CD4-positive, alpha-beta memory T cell (primary cell): ENCODE measurements around the gene BOC. TPM values are rescaled to one million over a fixed set of nuclear protein-coding genes. Genes with fewer than 3 reads are reported as not detected.
A peak's percentile ranks its signal among the peaks of the same experiment; 100 is the strongest.

ENCODE experiments used
- CTCF ChIA-PET: fragments of 350-600 bp; sonication (Branson Sonifier 250); formaldehyde crosslinking; loops from one replicate; lab custom pipeline; 2021; ENCODE audit warnings: inconsistent platforms; ENCODE audit not compliant: partially characterized antibody; lab: Charles Lee
- POLR2A ChIA-PET: fragments of 350-600 bp; sonication (Branson Sonifier 250); formaldehyde crosslinking; loops from one replicate; lab custom pipeline; 2021; ENCODE audit not compliant: partially characterized antibody; lab: Charles Lee
- DNase-seq, 5 donors: peaks; one replicate each; pipeline versions ENCODE4 v3.0.0 to v3.0.0-alpha.2; 2020 to 2022; ENCODE audit warnings: mixed read lengths in 1 of 5
- H3K27ac ChIP-seq: one replicate; pipeline ENCODE4 v1.7.0; 2013; ENCODE audit warnings: low read depth, low read length
- H3K27me3 ChIP-seq: 2 replicates; pipeline ENCODE4 v1.7.0; 2013; ENCODE audit warnings: mild to moderate bottlenecking, low read length, moderate library complexity; ENCODE audit not compliant: insufficient read depth
- H3K36me3 ChIP-seq: 2 replicates; pipeline ENCODE4 v1.7.0; 2013; ENCODE audit warnings: mild to moderate bottlenecking, low read length, moderate library complexity; ENCODE audit not compliant: insufficient read depth
- H3K4me1 ChIP-seq: 2 replicates; pipeline ENCODE4 v1.7.0; 2013; ENCODE audit warnings: mild to moderate bottlenecking, low read length, moderate library complexity; ENCODE audit not compliant: insufficient read depth
- H3K4me3 ChIP-seq, 2 donors: one replicate each; pipeline ENCODE4 v1.7.0; 2013; ENCODE audit warnings: low read length in 2 of 2, mild to moderate bottlenecking in 1 of 2
- H3K9me3 ChIP-seq, 2 donors: one replicate each; pipeline ENCODE4 v1.7.0; 2013; ENCODE audit warnings: low read length in 2 of 2, control low read depth in 1 of 2; ENCODE audit not compliant: control insufficient read depth in 1 of 2
- H3K27ac Mint-ChIP-seq, 7 donors: one replicate each; pipeline ENCODE4 v1.8.0; 2020 to 2021; ENCODE audit warnings: mixed read lengths in 7 of 7, mild to moderate bottlenecking in 6 of 7, inconsistent platforms in 3 of 7, moderate library complexity in 3 of 7
- H3K27me3 Mint-ChIP-seq, 2 donors: one replicate each; pipeline ENCODE4 v1.8.0; 2020 to 2021; ENCODE audit warnings: mixed read lengths in 2 of 2
- H3K36me3 Mint-ChIP-seq, 2 donors: one replicate each; pipeline ENCODE4 v1.8.0; 2020 to 2021; ENCODE audit warnings: mixed read lengths in 2 of 2, inconsistent platforms in 1 of 2, mild to moderate bottlenecking in 1 of 2
- H3K4me1 Mint-ChIP-seq, 4 donors: one replicate each; pipeline ENCODE4 v1.8.0; 2020 to 2021; ENCODE audit warnings: mixed read lengths in 4 of 4, mild to moderate bottlenecking in 1 of 4
- H3K4me3 Mint-ChIP-seq, 8 donors: one replicate each; pipeline ENCODE4 v1.8.0; 2020 to 2021; ENCODE audit warnings: mixed read lengths in 8 of 8, mild to moderate bottlenecking in 7 of 8, moderate library complexity in 6 of 8, inconsistent platforms in 3 of 8
- H3K9me3 Mint-ChIP-seq, 8 donors: one replicate each; pipeline ENCODE4 v1.8.0; 2020 to 2021; ENCODE audit warnings: mixed read lengths in 8 of 8, mild to moderate bottlenecking in 5 of 8, inconsistent platforms in 3 of 8, moderate library complexity in 1 of 8
- intact Hi-C: fragments of 100-400 bp; cut with micrococcal nuclease; formaldehyde crosslinking; loops from one replicate; pipeline ENCODE4 v1.15.1; 2023
- polyA plus RNA-seq, 2 donors: library from polyadenylated mRNA; unstranded; fragments of 300-500 nt; fragmentation: Illumina TruSeq; gene quantifications; one replicate each; pipeline ENCODE4 v1.2.3, GENCODE V29; 2021
- total RNA-seq, 2 experiments: library from RNA; stranded (reverse); gene quantifications; one replicate each; pipeline ENCODE4 v1.2.3, GENCODE V29; 2021

Gene BOC
- total and polyA plus RNA-seq, 4 experiments from 2014 or later = not detected

DNA sequence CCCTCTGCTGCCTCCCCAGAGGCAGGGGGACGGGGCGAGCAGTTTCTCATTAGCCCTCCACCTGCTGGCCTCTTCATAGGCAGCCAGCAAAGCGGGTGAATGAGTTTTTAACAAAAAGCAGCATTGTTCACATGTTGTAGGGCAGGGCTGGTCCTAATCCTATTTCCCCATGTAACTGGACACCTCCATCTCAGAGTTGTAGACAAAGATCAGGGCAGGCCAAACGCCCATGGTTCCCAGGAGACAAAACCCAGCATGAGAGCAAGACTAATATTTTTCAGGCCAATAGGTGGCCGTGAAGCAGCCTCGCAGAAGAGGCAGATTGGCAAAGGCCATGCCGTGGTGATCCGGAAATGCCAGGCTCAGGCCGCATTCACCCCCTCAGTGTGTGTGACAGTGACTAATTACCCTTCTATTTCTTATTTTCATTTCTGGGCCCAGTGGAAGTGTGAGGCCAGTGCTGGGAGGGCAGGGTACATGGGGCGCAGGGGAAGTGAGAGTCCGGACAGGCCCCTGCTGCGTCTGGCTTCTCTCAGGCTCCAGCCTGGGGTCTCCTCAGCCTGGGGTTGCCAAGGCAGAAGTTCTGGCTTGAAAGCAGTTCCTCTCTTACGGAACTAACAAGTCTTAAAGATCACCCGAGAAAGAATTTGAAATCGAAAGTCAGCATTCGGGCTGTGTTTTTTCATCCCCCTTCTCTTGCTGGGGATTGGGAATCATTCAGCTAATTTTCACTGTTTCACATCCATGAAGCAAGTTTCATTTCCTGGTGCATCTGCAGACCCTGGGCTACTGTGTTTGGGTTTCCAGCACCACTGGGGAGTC is 64.8 kb downstream of the BOC start:
- peaks cover 0 to 12% (median 6%) of the 10 kb centered on the region in 4 donors for H3K4me1 Mint-ChIP-seq
- H3K27ac ChIP-seq = no peak overlapping the region
- peak overlapping the region in 1 of 7 donors; percentile 42 for H3K27ac Mint-ChIP-seq

DNA sequence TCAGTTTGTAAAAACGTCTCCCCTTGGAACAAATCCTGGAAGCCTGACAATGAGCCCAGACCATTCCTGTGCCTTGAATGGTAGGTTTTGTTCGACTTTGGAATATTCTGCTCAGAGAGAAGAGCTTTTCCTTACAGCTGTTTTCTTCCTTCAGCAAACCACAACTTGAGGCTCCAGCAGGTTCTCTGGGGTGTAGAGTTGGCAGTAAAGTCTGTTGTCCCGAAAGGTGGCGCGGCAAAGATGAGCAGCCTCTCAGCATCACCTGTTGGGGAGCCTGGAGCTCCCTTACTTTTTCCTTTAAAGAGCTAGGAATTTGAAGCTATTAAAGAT is 65.4 kb downstream of the BOC start:
- intact Hi-C loops = no loop called here
- Mint-ChIP-seq H3K27ac (no peak overlapping the region), H3K27me3 (peaks cover 0 to 5% of the 10 kb centered on the region in 2 donors), H3K4me1 (peaks cover 0 to 12% (median 6%) of the 10 kb centered on the region in 4 donors), H3K36me3 (no peaks in the 10 kb centered on the region), H3K9me3 (no peaks in the 10 kb centered on the region), H3K4me3 (no peak overlapping the region)
- no peaks in the 10 kb centered on the region for H3K4me1 ChIP-seq
- H3K4me3 ChIP-seq = no peak overlapping the region
- no peak for DNase-seq
- no peaks in the 10 kb centered on the region for H3K27me3 ChIP-seq
- POLR2A ChIA-PET = no interaction called here
- no peaks in the 10 kb centered on the region for H3K9me3 ChIP-seq
- CTCF ChIA-PET = interaction anchor here (0.7 to 4.9 kb wide), 3 partner anchors 10 to 242 kb away, joined by 3 to 29 read pairs (median 3); no protein-coding TSS in a partner anchor
- H3K27ac ChIP-seq = no peak overlapping the region
- no peaks in the 10 kb centered on the region for H3K36me3 ChIP-seq

More for the DNA sequence above, 64.8 kb downstream of the BOC start:
- Histone ChIP-seq H3K36me3 (no peaks in the 10 kb centered on the region), H3K27me3 (no peaks in the 10 kb centered on the region), H3K4me1 (no peaks in the 10 kb centered on the region), H3K4me3 (no peak overlapping the region), H3K9me3 (no peaks in the 10 kb centered on the region)
- CTCF ChIA-PET = interaction anchor here (4.9 kb wide), 1 partner anchor 14 kb away, joined by 29 read pairs; no protein-coding TSS in a partner anchor
- Mint-ChIP-seq H3K36me3 (no peaks in the 10 kb centered on the region), H3K27me3 (peaks cover 0 to 5% of the 10 kb centered on the region in 2 donors), H3K9me3 (no peaks in the 10 kb centered on the region), H3K4me3 (peak overlapping the region in 2 of 8 donors; percentile 48 to 51)
- no peak for DNase-seq
- POLR2A ChIA-PET = no interaction called here
- intact Hi-C loops = no loop called here

DNA sequence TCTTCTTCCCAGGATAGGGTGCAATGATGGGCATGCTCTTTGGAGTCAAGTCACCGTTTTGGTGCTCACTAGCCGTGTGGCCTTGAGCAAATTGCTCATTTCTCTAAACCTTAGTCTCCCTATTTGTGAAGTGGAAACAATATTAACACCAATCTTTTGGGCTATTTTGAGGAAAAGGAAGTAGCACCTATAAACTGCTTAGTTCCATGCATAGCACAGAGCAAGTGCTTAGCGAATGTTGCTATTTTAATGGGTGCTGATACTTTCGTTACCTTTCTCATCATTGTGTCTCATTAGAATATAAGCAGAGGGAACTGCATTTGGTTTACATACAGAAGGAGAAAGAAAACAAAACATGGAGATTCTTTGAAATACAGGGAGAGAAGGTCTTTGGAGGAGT is 66.1 kb downstream of the BOC start:
- Mint-ChIP-seq H3K36me3 (no peaks in the 10 kb centered on the region), H3K27me3 (peaks cover 0 to 5% of the 10 kb centered on the region in 2 donors), H3K4me1 (peaks cover 0 to 12% (median 5%) of the 10 kb centered on the region in 4 donors), H3K27ac (no peak overlapping the region), H3K4me3 (no peak overlapping the region), H3K9me3 (peaks cover 0 to 2% (median 0%) of the 10 kb centered on the region in 8 donors)
- no peak for DNase-seq
- Histone ChIP-seq H3K9me3 (no peaks in the 10 kb centered on the region), H3K27me3 (no peaks in the 10 kb centered on the region), H3K4me3 (no peak overlapping the region), H3K4me1 (no peaks in the 10 kb centered on the region), H3K27ac (no peak overlapping the region), H3K36me3 (no peaks in the 10 kb centered on the region)
- ChIA-PET POLR2A (no interaction called here), CTCF (interaction anchor here (0.7 to 4.9 kb wide), 3 partner anchors 10 to 242 kb away, joined by 3 to 29 read pairs (median 3); no protein-coding TSS in a partner anchor)
- intact Hi-C loops = no loop called here

DNA sequence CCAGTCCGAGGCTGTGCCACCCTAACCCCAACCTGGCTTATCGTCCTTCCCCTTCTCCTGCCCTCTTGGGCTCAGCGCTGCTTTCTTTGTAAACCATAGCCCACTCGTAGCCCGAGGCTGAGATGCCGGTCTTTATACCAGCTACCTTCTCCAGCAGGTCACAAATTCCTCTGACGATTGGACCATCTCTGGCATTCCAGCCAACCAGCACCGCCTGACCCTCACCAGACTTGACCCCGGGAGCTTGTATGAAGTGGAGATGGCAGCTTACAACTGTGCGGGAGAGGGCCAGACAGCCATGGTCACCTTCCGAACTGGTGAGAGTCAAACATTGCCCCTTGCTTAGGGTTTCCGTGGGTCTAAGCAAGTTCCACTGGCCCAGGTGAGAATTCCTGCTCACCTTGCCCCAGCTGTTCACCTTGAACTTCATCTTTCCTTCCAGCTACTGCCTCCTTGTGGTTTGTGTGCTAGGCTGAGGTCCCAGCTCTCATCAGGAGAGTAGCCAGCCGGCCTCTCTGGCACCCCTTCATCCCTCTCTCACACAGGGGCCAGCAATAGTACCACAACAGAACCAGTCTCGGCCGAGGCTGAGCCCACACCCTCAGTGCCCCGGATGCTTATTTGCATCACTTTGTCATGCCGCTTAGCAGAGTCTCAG is 66.7 kb downstream of the BOC start:
- Histone ChIP-seq H3K27me3 (no peaks in the 10 kb centered on the region), H3K36me3 (no peaks in the 10 kb centered on the region), H3K4me1 (no peaks in the 10 kb centered on the region), H3K4me3 (no peak overlapping the region), H3K27ac (no peak overlapping the region), H3K9me3 (no peaks in the 10 kb centered on the region)
- no peaks in the 10 kb centered on the region for H3K36me3 Mint-ChIP-seq
- CTCF ChIA-PET = interaction anchor here (1.3 to 4.9 kb wide), 2 partner anchors 9 to 12 kb away, joined by 3 to 29 read pairs; no protein-coding TSS in a partner anchor
- H3K4me3 Mint-ChIP-seq = no peak overlapping the region
- H3K4me1 Mint-ChIP-seq = peaks cover 0 to 12% (median 5%) of the 10 kb centered on the region in 4 donors
- peaks cover 0 to 3% (median 0%) of the 10 kb centered on the region in 8 donors for H3K9me3 Mint-ChIP-seq
- POLR2A ChIA-PET = no interaction called here
- H3K27ac Mint-ChIP-seq = no peak overlapping the region
- no peak for DNase-seq
- peaks cover 0 to 5% of the 10 kb centered on the region in 2 donors for H3K27me3 Mint-ChIP-seq
- intact Hi-C loops = no loop called here

DNA sequence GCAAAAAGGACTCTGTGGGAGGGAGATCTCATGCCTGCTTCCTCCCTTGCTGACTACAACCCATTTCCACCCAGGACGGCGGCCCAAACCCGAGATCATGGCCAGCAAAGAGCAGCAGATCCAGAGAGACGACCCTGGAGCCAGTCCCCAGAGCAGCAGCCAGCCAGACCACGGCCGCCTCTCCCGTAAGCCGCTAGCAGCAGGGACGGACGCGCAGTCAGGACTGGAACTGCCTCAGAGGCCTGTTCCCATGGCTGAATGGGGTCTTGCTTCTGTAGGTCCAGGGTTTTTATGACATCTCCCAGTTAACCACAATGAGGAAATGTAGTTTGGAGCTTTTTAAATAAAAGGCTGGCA is 67.2 kb downstream of the BOC start:
- H3K4me1 ChIP-seq = no peaks in the 10 kb centered on the region
- ChIA-PET POLR2A (no interaction called here), CTCF (interaction anchor here (4.9 kb wide), 1 partner anchor 11 kb away, joined by 29 read pairs; no protein-coding TSS in a partner anchor)
- peaks cover 0 to 3% (median 0%) of the 10 kb centered on the region in 8 donors for H3K9me3 Mint-ChIP-seq
- H3K9me3 ChIP-seq = no peaks in the 10 kb centered on the region
- no peak overlapping the region for H3K4me3 Mint-ChIP-seq
- no peaks in the 10 kb centered on the region for H3K36me3 Mint-ChIP-seq
- peaks cover 0 to 5% of the 10 kb centered on the region in 2 donors for H3K27me3 Mint-ChIP-seq
- DNase-seq = no peak
- no peaks in the 10 kb centered on the region for H3K36me3 ChIP-seq
- intact Hi-C loops = no loop called here
- H3K27ac ChIP-seq = no peak overlapping the region
- peaks cover 0 to 12% (median 5%) of the 10 kb centered on the region in 4 donors for H3K4me1 Mint-ChIP-seq
- H3K27ac Mint-ChIP-seq = no peak overlapping the region
- H3K4me3 ChIP-seq = no peak overlapping the region
- no peaks in the 10 kb centered on the region for H3K27me3 ChIP-seq

DNA sequence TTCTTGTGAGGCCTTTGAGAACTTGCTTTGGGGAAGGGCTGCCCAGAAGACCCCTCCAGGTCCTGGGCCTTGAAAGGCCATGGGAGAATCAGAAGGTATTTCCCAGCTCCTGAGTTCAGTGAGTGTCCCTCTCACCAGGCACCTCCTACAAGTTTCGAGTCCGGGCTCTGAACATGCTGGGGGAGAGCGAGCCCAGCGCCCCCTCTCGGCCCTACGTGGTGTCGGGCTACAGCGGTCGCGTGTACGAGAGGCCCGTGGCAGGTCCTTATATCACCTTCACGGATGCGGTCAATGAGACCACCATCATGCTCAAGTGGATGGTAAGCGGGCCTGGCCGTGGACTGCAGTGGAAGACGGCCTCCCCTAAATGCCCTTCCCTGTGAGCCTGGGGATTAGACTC is 68.3 kb downstream of the BOC start:
- H3K36me3 Mint-ChIP-seq = no peaks in the 10 kb centered on the region
- peaks cover 0 to 12% (median 5%) of the 10 kb centered on the region in 4 donors for H3K4me1 Mint-ChIP-seq
- Histone ChIP-seq H3K36me3 (no peaks in the 10 kb centered on the region), H3K27ac (no peak overlapping the region), H3K4me3 (no peak overlapping the region), H3K27me3 (no peaks in the 10 kb centered on the region), H3K9me3 (no peaks in the 10 kb centered on the region), H3K4me1 (no peaks in the 10 kb centered on the region)
- DNase-seq = no peak
- peaks cover 0 to 5% of the 10 kb centered on the region in 2 donors for H3K27me3 Mint-ChIP-seq
- ChIA-PET POLR2A (no interaction called here), CTCF (interaction anchor here (4.9 kb wide), 1 partner anchor 10 kb away, joined by 29 read pairs; no protein-coding TSS in a partner anchor)
- no peak overlapping the region for H3K4me3 Mint-ChIP-seq
- intact Hi-C loops = loop anchor here (10.0 kb wide), 2 partner anchors 275 to 465 kb away; partner anchors contain the start of genes ATP6V1A and NAA50
- H3K9me3 Mint-ChIP-seq = peaks cover 0 to 3% (median 0%) of the 10 kb centered on the region in 8 donors
- peak overlapping the region in 1 of 7 donors; percentile 31 for H3K27ac Mint-ChIP-seq

DNA sequence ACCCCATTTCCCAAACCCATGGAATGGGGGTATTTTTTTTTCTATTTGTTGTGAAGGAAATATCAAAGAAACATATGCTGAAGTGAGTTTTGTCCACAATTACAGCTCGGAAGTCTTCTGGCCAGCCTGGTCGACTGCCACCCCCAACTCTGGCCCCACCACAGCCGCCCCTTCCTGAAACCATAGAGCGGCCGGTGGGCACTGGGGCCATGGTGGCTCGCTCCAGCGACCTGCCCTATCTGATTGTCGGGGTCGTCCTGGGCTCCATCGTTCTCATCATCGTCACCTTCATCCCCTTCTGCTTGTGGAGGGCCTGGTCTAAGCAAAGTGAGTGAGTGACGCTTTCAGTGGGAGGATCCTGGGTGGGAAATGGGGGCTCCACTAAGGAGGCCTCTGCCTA is 71.9 kb downstream of the BOC start:
- Mint-ChIP-seq H3K4me1 (no peaks in the 10 kb centered on the region), H3K4me3 (no peak overlapping the region), H3K27ac (no peak overlapping the region), H3K36me3 (no peaks in the 10 kb centered on the region), H3K27me3 (peaks cover 0 to 3% of the 10 kb centered on the region in 2 donors), H3K9me3 (peaks cover 0 to 3% (median 0%) of the 10 kb centered on the region in 8 donors)
- Histone ChIP-seq H3K27ac (no peak overlapping the region), H3K27me3 (no peaks in the 10 kb centered on the region), H3K36me3 (no peaks in the 10 kb centered on the region), H3K9me3 (no peaks in the 10 kb centered on the region), H3K4me1 (no peaks in the 10 kb centered on the region), H3K4me3 (no peak overlapping the region)
- ChIA-PET POLR2A (no interaction called here), CTCF (interaction anchor here (1.6 kb wide), 1 partner anchor 9 kb away, joined by 3 read pairs; no protein-coding TSS in a partner anchor)
- intact Hi-C loops = loop anchor here (10.0 kb wide), 2 partner anchors 271 to 461 kb away; partner anchors contain the start of genes ATP6V1A and NAA50
- DNase-seq = no peak
